Activated CD4-positive, alpha-beta T cell treated with anti-CD3 and anti-CD28 coated beads, Interleukin-2, amount 50 U/mL, for 16 hours (primary cell): ENCODE results near the gene GP5.

Experiments used
- DNase-seq: peaks from one replicate; pipeline ENCODE4 v3.0.0-alpha.2; 2020

The GP5 gene

GRCh38 chr3:194374935-194375334, 24.1 kb downstream of the GP5 start:
- DNase-seq = no peak

- DNase-seq = no peak
Measured at GRCh38 chr3:194373899-194374298, 25.2 kb downstream of the GP5 start.

DNA sequence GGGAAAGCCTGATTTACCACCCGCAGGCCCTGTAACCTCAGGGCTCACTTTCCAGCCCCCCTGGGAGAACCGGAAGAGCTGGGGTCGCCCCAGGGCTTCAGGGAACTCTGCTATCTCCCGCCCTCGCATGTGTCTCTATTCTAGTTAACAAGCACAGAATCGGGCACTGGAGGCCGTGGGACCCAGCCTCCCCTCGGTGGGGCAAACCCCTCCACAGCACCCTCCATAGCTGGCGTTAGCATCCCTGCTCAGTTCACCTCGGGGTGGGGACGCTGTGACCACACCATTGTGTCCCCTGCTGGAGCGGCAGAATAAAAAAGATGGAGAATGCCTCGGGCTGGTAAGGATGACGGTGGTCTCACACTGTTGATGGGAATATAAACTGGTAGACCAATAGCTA, 26.0 kb downstream of the GP5 start:
- DNase-seq = no peak

DNA sequence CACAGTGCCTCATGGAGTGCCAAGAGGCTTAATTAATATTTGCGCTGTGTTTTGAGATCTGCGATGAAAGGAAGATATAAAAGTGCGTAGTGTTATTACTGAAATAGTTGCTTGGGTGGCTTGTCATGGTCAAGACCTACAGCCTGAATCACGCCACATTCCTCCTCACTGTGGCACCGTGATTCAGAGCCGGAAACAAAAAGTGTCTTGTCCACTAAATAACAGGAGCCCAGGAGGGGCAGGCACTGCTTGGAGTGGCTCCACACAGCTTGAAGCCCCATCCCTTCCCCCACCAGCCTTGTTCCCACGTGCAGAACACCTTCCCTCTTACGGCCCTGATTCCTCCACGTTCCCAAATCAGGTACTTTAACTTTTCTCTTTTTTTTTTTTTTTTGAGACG, 28.3 kb downstream of the GP5 start:
- DNase-seq = no peak

GRCh38 chr3:194369522-194370279, 29.4 kb downstream of the GP5 start, which contains the start of gene LRRC15:
TSS of gene LRRC15 (minus strand) at chr3:194369743. CDS start at chr3:194361043, 8,700 bp downstream.
- no peak for DNase-seq

DNA sequence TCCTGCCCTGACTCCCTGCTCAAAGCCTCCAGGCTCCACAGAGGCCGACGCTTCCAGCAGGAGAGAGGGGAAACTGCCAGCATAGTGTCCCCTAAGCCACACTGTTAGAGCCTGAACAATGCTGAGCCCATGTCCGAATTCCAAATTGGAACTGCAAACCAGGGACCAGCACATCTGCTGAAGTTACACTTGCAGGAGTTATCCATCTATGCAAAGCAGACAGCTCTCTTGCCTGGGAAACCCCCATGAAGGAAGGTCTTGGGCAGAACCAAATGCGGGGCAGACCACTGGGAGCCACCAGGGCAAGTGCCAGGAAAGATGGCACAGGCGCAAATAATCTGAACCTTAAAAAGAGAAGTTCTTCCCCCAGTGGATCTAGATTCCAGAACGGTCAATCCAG, 30.1 kb downstream of the GP5 start:
- DNase-seq = no peak

GRCh38 chr3:194367992-194368841, 30.8 kb downstream of the GP5 start:
- no peak for DNase-seq

DNA sequence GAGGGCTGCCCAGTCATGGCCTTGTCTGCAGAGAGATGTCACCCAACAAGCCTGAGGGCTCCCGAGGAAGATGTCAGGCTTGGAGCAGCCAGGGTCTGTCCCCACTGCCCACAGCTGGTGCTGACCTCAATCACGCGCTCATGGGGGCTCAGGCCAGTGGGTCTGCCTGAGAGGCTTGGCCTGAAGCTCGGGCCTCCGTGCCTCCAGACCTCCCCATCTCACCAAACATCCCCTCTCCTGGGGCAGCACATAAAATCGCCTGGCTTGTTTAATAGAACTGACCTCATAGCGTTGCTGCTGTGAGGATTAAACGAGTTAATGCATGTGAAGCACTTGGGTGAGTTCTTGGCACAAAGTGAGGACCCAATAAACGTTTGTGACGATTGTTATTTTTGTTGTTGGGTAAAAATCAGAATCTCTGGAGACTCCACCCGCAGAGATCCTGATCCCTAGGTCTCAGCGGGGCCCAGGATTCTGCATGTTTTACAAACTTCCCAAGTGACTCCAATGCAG, 33.0 kb downstream of the GP5 start:
- no peak for DNase-seq

GRCh38 chr3:194365526-194365925, 33.5 kb downstream of the GP5 start:
- DNase-seq = no peak

- DNase-seq = no peak
Measured at GRCh38 chr3:194364652-194365434, 34.2 kb downstream of the GP5 start.

DNA sequence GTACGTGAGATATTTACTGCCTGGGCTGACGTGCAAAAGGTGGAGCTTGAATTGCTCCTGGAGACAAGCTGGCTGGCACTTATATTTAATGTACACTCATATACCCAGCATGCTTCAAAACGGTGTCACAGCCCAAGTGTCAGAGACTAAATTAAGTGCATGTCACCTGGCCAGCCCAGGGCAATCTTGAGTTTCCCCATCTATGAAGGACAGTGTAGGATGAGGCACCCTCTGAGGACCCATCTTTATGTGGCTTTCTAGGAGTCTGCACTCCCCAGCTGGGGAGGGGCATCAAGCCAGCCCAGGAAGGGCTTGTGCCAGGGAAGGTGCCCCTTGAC, 34.8 kb downstream of the GP5 start:
- DNase-seq = no peak

DNA sequence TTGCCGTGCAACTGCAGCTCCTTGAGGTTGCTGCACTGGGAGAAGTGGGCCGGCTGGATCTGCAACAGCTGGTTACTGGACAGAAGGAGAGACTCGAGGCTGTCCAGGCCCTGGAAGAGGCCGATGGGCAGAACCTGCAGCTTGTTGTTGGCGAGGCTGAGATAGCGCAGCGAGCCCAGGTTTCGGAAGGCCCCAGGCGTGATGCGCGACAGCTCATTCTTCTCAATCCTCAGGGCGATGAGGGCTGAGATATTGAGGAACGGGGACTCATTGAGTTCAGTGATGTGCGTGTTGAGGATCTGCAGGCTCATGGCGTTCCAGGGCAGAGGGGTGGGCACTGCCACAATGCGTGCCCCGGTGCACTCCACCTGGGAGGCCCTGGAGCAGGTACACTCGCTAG, 38.5 kb downstream of the GP5 start:
- no peak for DNase-seq

- no peak for DNase-seq
Measured at GRCh38 chr3:194357681-194358080, 41.4 kb downstream of the GP5 start.

DNA sequence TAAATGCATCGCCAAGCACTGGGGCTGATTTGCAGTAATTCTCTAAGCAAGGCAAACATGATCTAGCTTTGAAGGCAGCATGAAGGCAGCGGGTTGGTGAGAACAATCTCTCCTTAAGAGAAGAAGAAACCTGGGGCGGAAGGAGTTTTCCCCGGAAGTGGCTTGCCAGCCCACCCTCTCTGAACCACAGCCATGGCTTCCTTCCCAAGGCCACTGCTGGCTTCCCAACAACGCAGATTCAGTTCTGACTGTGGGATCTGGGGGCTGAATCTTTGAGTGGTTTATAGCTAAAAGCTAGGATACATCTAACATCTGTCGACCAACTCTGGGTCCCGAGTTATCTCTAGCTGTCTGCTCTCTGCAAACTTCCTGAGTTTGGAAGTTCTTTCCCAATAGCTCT, 43.7 kb downstream of the GP5 start:
- no peak for DNase-seq

GRCh38 chr3:194354315-194354714, 44.8 kb downstream of the GP5 start:
- DNase-seq = no peak

- no peak for DNase-seq
Measured at GRCh38 chr3:194352667-194353246, 46.3 kb downstream of the GP5 start.

DNA sequence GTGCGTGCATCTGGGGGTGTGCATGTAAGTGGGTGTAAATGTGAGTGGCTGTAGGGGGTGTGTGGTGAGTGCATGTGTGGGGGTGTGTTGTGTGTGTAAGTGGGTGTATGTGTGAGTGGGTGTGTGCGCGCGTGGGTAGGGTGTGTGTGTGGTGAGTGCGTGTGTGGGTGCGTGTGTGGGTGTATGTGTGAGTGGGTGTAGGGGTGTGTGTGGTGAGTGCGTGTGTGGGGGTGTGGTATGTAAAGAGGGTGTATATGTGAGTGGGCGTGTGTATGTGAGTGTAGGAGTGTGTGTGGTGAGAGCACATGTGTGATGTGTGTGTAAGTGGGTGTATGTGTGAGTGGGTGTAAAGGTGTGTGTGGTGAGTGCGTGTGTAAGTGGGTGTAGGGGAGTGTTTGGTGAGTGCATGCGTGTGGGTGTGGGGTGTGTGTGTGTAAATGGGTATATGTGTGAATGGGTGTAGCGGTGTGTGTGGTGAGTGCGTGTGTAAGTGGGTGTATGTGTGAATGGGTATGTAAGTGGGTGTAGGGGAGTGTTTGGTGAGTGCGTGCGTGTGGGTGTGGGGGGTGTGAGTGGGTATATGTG, 47.0 kb downstream of the GP5 start:
- DNase-seq = no peak

DNA sequence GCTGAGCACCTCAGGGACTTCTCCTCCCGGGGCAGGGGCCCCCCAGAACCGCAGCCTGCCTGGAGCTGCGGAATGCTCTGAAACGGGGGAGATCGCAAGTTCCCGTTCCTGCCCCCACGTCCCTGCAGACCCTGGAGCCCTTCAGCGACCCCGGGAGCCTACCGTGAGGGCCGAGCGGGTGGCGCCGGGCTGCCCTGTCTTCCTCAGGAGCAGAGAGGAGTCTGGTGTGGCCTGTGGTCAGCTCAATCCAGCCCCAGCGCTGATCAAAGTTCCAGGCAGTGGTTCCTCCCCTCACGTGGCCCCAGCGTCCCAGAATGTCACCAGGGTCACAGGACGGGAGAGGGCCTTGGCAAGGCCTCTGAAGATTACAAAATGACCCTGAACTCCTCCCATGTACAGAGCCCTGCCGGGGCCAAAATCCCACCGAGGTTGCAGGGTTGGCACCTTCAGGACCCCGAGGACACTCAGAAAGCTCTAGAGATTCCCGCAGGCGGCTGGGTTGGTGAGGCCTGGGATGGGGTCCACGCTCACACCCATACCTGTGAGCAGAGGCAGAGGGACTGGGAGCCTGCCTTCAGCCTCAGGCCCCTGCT, 47.9 kb downstream of the GP5 start, which contains the start of gene CPN2:
CPN2 (minus strand) TSS at position 249 of the 593 bp plus-strand sequence. CDS start 8,626 bp downstream, outside the sequence.
- no peak for DNase-seq

DNA sequence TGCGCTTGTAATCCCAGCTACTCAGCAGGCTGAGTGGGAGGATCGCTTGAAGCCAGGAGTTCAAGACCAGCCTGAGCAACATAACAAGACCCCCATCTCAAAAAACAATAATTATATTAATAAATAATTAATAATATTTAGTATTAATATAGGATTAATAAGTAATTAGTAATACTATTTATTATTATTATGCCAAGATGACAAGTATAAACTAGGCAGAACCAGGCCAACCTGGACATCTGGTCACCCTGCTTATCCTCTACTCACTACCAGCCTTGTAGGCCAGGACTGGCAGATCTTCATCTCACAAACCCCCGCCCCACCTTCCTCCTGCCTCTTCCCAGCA, 48.4 kb downstream of the GP5 start:
- no peak for DNase-seq

DNA sequence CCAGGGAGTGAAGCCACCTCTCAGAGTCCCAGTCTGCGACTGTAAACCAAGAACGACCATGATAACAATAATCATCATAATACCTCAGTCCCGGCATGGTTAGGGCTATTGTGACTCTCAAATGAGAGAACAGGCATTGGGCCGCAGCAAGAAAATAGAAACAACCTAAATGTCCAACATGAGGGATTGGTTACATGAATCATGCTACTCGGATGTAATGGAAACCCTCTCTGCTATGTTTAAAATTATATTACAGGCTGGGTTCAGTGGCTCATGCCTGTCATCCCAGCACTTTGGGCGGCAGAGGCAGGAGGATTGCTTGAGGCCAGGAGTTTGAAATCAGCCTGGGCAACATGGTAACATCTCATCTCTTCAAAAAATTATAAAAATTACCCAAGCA, 50.7 kb downstream of the GP5 start:
- no peak for DNase-seq

DNA sequence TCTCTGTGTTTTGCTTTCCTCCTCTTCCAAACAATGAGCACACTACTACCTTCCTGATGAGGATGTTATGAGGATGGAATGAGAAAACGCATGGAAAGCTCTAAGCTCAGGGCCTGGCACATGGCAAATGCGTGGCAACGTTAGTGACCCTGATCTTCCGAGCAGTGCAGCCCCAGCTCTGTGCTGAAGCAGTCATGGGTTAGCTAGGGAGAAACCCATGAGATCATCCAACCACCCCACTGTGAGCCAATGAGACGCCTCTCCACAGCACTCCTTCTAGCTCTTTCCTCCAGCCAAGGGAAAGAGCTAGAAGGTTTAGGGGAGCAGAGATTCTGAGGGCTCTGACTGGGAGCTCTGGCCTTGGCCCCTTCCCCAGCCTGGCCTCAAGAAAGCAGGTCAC, 52.4 kb downstream of the GP5 start:
- no peak for DNase-seq

DNA sequence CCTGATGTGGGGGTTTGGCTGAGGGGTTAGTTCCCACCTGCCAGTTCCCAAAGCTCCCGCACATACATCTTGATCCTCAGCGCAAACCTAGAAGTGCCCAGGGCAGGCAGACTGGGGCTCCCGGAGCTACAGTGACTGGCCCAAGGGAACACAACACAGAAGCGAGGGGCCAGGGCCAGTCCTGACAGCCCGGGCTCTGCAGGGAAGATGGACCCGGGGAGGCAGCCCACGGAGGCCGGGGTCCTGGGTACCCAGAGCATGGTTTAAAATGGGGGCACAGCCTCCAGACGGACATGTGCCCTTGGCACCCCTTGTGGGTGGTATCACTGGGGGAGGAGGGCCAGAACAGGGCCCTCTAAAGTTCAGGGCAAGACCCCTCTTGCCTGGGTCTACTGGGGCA, 53.0 kb downstream of the GP5 start:
- DNase-seq = no peak
